H1 (cell line): ENCODE measurements around the gene GDF2. TPM values are rescaled to one million over a fixed set of nuclear protein-coding genes. Genes with fewer than 3 reads are reported as not detected.
A peak's percentile ranks its signal among the peaks of the same experiment; 100 is the strongest.

ENCODE experiments used
- CTCF ChIA-PET: fragments of 300-600 bp; sonication (Branson Sonifier 250); formaldehyde crosslinking; loops from one replicate; lab custom pipeline; 2021; ENCODE audit not compliant: partially characterized antibody; lab: Charles Lee
- POLR2A ChIA-PET: fragments of 300-600 bp; sonication (Branson Sonifier 250); formaldehyde crosslinking; loops from one replicate; lab custom pipeline; 2021; ENCODE audit warnings: inconsistent platforms; ENCODE audit not compliant: partially characterized antibody; lab: Charles Lee
- DNase-seq, 2 experiments: peaks; one replicate each; pipeline versions ENCODE4 v3.0.0 to v3.0.0-alpha.2; 2010 to 2022; ENCODE audit warnings: low spot score in 2 of 2, low read depth in 1 of 2, mixed read lengths in 1 of 2
- FAIRE-seq: peaks from 2 replicates; lab custom pipeline; 2011; peaks lifted over from hg19 to GRCh38; lab: Jason Lieb, UNC
- H2AFZ ChIP-seq: 2 replicates; pipeline ENCODE4 v1.8.1; 2012; ENCODE audit warnings: low read length, inconsistent platforms
- H2AK5ac ChIP-seq: 2 replicates; pipeline ENCODE4 v1.6.1; 2013; ENCODE audit warnings: low read depth, low read length
- H2BK120ac ChIP-seq: replicated peaks from 2 replicates; pipeline ENCODE3; 2013; ENCODE audit warnings: low read depth, low read length, inconsistent platforms
- H2BK12ac ChIP-seq: 2 replicates; pipeline ENCODE4 v1.6.1; 2013; ENCODE audit warnings: low read depth, low read length
- H2BK15ac ChIP-seq: 2 replicates; pipeline ENCODE4 v1.6.1; 2013; ENCODE audit warnings: low read length
- H2BK20ac ChIP-seq: 2 replicates; pipeline ENCODE4 v1.6.1; 2013; ENCODE audit warnings: low read length
- H2BK5ac ChIP-seq: 2 replicates; pipeline ENCODE4 v1.6.1; 2013; ENCODE audit warnings: low read depth, low read length
- H3K14ac ChIP-seq: 2 replicates; pipeline ENCODE4 v1.6.1; 2013; ENCODE audit warnings: inconsistent platforms; ENCODE audit not compliant: insufficient read length
- H3K18ac ChIP-seq: 2 replicates; pipeline ENCODE4 v1.6.1; 2013; ENCODE audit warnings: low read length; ENCODE audit errors: extremely low read depth
- H3K23ac ChIP-seq: 2 replicates; pipeline ENCODE4 v1.6.1; 2013; ENCODE audit warnings: inconsistent platforms; ENCODE audit not compliant: insufficient read length
- H3K23me2 ChIP-seq: 2 replicates; pipeline ENCODE4 v1.6.1; 2013; ENCODE audit warnings: low read depth, low read length
- H3K27ac ChIP-seq: 2 replicates; pipeline ENCODE4 v1.6.1; 2011; ENCODE audit warnings: low read depth, low read length, inconsistent platforms
- H3K27me3 ChIP-seq, 4 experiments: replicated peaks in 1 of 4; 1 replicate in 1 of 4; 2 replicates in 3 of 4; pipeline versions ENCODE4 v1.6.1 to v1.8.1; 2011 to 2013; ENCODE audit warnings: low read length in 3 of 4, mild to moderate bottlenecking in 3 of 4, inconsistent platforms in 2 of 4, mixed read lengths in 2 of 4, moderate library complexity in 1 of 4; ENCODE audit not compliant: control insufficient read depth in 3 of 4, insufficient read depth in 3 of 4; ENCODE audit errors: extremely low read depth in 1 of 4
- H3K36me3 ChIP-seq, 4 experiments: 2 replicates each; pipeline versions ENCODE4 v1.6.1 to v1.8.1; 2011 to 2013; ENCODE audit warnings: mild to moderate bottlenecking in 4 of 4, low read length in 3 of 4, moderate library complexity in 2 of 4, control low read depth in 1 of 4, inconsistent platforms in 1 of 4; ENCODE audit not compliant: insufficient read depth in 4 of 4, control insufficient read depth in 2 of 4
- H3K4ac ChIP-seq: replicated peaks from 2 replicates; pipeline ENCODE3; 2013; ENCODE audit warnings: low read length, low read depth, mixed read lengths, inconsistent platforms; ENCODE audit not compliant: insufficient read length
- H3K4me1 ChIP-seq, 4 experiments: replicated peaks in 1 of 4; 1 replicate in 1 of 4; 2 replicates in 3 of 4; pipeline versions ENCODE4 v1.6.1 to v1.8.1; 2011 to 2013; ENCODE audit warnings: low read length in 3 of 4, inconsistent platforms in 2 of 4, mixed read lengths in 1 of 4; ENCODE audit not compliant: insufficient read depth in 4 of 4, control insufficient read depth in 3 of 4
- H3K4me2 ChIP-seq, 2 experiments: 2 replicates each; pipeline versions ENCODE4 v1.6.1 to v1.8.1; 2011 to 2013; ENCODE audit warnings: low read depth in 2 of 2, low read length in 2 of 2, control low read depth in 1 of 2, inconsistent platforms in 1 of 2, mild to moderate bottlenecking in 1 of 2; ENCODE audit not compliant: insufficient read depth in 1 of 2
- H3K4me3 ChIP-seq, 4 experiments: fragments of 200-600, 300-600 bp in 1 of 4; sonication (generic), shearing (Covaris generic), sonication (Bioruptor Twin) in 1 of 4; 2 replicates each; pipeline versions ENCODE4 v1.5.1 to v1.8.1; 2011 to 2016; ENCODE audit warnings: low read length in 4 of 4, low read depth in 3 of 4, control low read depth in 2 of 4, inconsistent platforms in 2 of 4, mild to moderate bottlenecking in 2 of 4, mixed read lengths in 1 of 4, moderate library complexity in 1 of 4; ENCODE audit not compliant: insufficient read depth in 2 of 4; ENCODE audit errors: extremely low read depth in 1 of 4
- H3K56ac ChIP-seq: replicated peaks from 2 replicates; pipeline ENCODE3; 2013; ENCODE audit warnings: low read depth, mild to moderate bottlenecking, mixed read lengths, low read length, inconsistent platforms; ENCODE audit not compliant: insufficient read length
- H3K79me1 ChIP-seq: 2 replicates; pipeline ENCODE4 v1.6.1; 2013; ENCODE audit warnings: low read depth, low read length, control low read depth
- H3K79me2 ChIP-seq, 2 experiments: 2 replicates each; pipeline versions ENCODE4 v1.6.1 to v1.8.1; 2012 to 2013; ENCODE audit warnings: low read length in 2 of 2, mild to moderate bottlenecking in 2 of 2, inconsistent platforms in 1 of 2; ENCODE audit not compliant: insufficient read depth in 2 of 2, control insufficient read depth in 1 of 2
- H3K9ac ChIP-seq, 4 experiments: replicated peaks in 1 of 4; 1 replicate in 1 of 4; 2 replicates in 3 of 4; pipeline versions ENCODE4 v1.6.1 to v1.8.1; 2011 to 2013; ENCODE audit warnings: low read depth in 3 of 4, low read length in 3 of 4, control low read depth in 2 of 4, mild to moderate bottlenecking in 2 of 4, moderate library complexity in 2 of 4, inconsistent platforms in 1 of 4; ENCODE audit errors: extremely low read depth in 1 of 4
- H3K9me3 ChIP-seq, 2 experiments: 2 replicates each; pipeline versions ENCODE4 v1.6.1 to v1.8.1; 2012 to 2013; ENCODE audit warnings: mild to moderate bottlenecking in 2 of 2, moderate library complexity in 2 of 2, control low read depth in 1 of 2, inconsistent platforms in 1 of 2, low read depth in 1 of 2, low read length in 1 of 2, mixed read lengths in 1 of 2; ENCODE audit not compliant: insufficient read depth in 2 of 2
- H4K20me1 ChIP-seq, 2 experiments: replicated peaks in 1 of 2; 2 replicates each; pipeline versions ENCODE3 to v1.8.1; 2011 to 2013; ENCODE audit warnings: inconsistent platforms in 2 of 2, low read length in 2 of 2, mild to moderate bottlenecking in 1 of 2; ENCODE audit not compliant: insufficient read depth in 2 of 2, control insufficient read depth in 1 of 2
- H4K5ac ChIP-seq: 2 replicates; pipeline ENCODE4 v1.6.1; 2013; ENCODE audit warnings: low read length, low read depth, mixed read lengths, inconsistent platforms; ENCODE audit not compliant: insufficient read length
- H4K8ac ChIP-seq: 2 replicates; pipeline ENCODE4 v1.8.0; 2013; ENCODE audit warnings: mild to moderate bottlenecking, moderate library complexity, low read length, inconsistent platforms; ENCODE audit not compliant: insufficient read depth; ENCODE audit errors: extremely low read depth
- H4K91ac ChIP-seq: replicated peaks from 2 replicates; pipeline ENCODE3; 2013; ENCODE audit warnings: low read length, mixed read lengths, inconsistent platforms; ENCODE audit not compliant: insufficient read length
- ASH2L ChIP-seq: fragments of 200-600, 300-600 bp; sonication (generic); IDR thresholded peaks from one replicate; pipeline ENCODE4 v1.7.1; 2017; ENCODE audit warnings: low read length
- CREB1 ChIP-seq: IDR thresholded peaks from 2 replicates; pipeline ENCODE4 v1.6.1; 2012; ENCODE audit warnings: inconsistent platforms
- RXRA ChIP-seq: IDR thresholded peaks from 2 replicates; pipeline ENCODE4 v1.6.1; 2011; ENCODE audit warnings: low read depth, mild to moderate bottlenecking, low read length, moderate library complexity; ENCODE audit not compliant: insufficient read depth
- SIN3A ChIP-seq, 2 experiments: IDR thresholded peaks in 1 of 2; conservative IDR thresholded peaks in 1 of 2; 2 replicates each; pipeline ENCODE4 v1.6.1; 2011 to 2012; ENCODE audit warnings: low read length in 2 of 2, improper control_type of control experiment in 1 of 2, low read depth in 1 of 2, mild to moderate bottlenecking in 1 of 2
- SIX5 ChIP-seq: IDR thresholded peaks from 2 replicates; pipeline ENCODE4 v1.6.1; 2011; ENCODE audit warnings: mild to moderate bottlenecking, low read depth, low read length
- SP4 ChIP-seq: IDR thresholded peaks from 2 replicates; pipeline ENCODE4 v1.6.1; 2012; ENCODE audit warnings: low read length, inconsistent platforms
- TAF7 ChIP-seq: optimal IDR thresholded peaks from 2 replicates; pipeline ENCODE3; 2011; ENCODE audit warnings: low read depth, mild to moderate bottlenecking, inconsistent platforms, low read length, moderate library complexity, borderline replicate concordance
- WGBS, 2 experiments: shearing (Covaris generic) in 1 of 2; methylation state at CpG; one replicate each; pipeline versions ENCODE4 v1.1.6 to v1.1.7; 2013 to 2015; ENCODE audit warnings: low lambda C conversion rate in 2 of 2, mixed read lengths in 2 of 2, inconsistent platforms in 1 of 2, low coverage in 1 of 2, missing lambda C conversion rate in 1 of 2; ENCODE audit not compliant: insufficient replicate concordance in 2 of 2, insufficient coverage in 1 of 2, insufficient read length in 1 of 2; ENCODE audit errors: extremely low coverage in 1 of 2, missing lambda C conversion rate in 1 of 2; 5-methylcytosine and 5-hydroxymethylcytosine counted together
- polyA plus RNA-seq, 7 experiments: library from polyadenylated mRNA; depleted of rRNA in 3 of 7; stranded (reverse) in 5 of 7; unstranded in 2 of 7; fragments of >200 nt in 5 of 7; fragments of 200-250 nt in 2 of 7; gene quantifications; 1 replicate in 5 of 7; 2 replicates in 1 of 7; 4 replicates in 1 of 7; pipeline versions ENCODE4 v1.2.1 to v1.2.3, GENCODE V29; 2011 to 2013; ENCODE audit warnings: missing spikeins in 2 of 7, mixed read lengths in 2 of 7
- total RNA-seq: library from RNA; stranded (reverse); fragmentation: NEBNext Ultra II Directional; extraction: Animal tissue kit (Norgen Biotek cat#: 25700); gene quantifications from 2 replicates; pipeline ENCODE4 v1.2.1, GENCODE V29; 2021

The GDF2 gene
- total and polyA plus RNA-seq, 2 of the 8 experiments (the other 6 are each of a cell fraction or from before 2014, with no cell fraction given), result not detected

- Histone ChIP-seq H3K79me2 (no peaks in the 10 kb centered on the region), H3K4me1 (no peaks in the 10 kb centered on the region; a peak in 1 of 7 replicates), H2BK120ac (no peak overlapping the region), H4K5ac (no peak overlapping the region), H4K20me1 (no peaks in the 10 kb centered on the region), H2AK5ac (0 out of 2 replicates have a peak overlapping the region, but pooled peaks have one; percentile 16), H3K14ac (no peak overlapping the region), H3K56ac (no peak overlapping the region), H3K36me3 (no peaks in the 10 kb centered on the region), H3K9me3 (no peaks in the 10 kb centered on the region), H2BK20ac (no peak overlapping the region), H3K27me3 (no peaks in the 10 kb centered on the region; a peak in 1 of 7 replicates), H4K91ac (no peak overlapping the region), H2BK12ac (no peak overlapping the region), H2BK5ac (no peak overlapping the region), H3K23ac (no peak overlapping the region), H3K4me2 (no peak overlapping the region), H3K27ac (no peak overlapping the region), H3K23me2 (no peaks in the 10 kb centered on the region), H3K4me3 (no peak overlapping the region), H4K8ac (no peak overlapping the region), H2BK15ac (no peak overlapping the region), H3K79me1 (no peaks in the 10 kb centered on the region), H3K18ac (no peak overlapping the region), H2AFZ (no peak overlapping the region), H3K4ac (no peak overlapping the region), H3K9ac (no peak overlapping the region)
- 89% methylated on average over 5 of the region's 6 CpGs; no CpG with 5 or more reads in 1 of the 2 experiments for WGBS, 2 experiments
- ChIA-PET CTCF (interaction anchor here (0.8 to 14.6 kb wide), 9 partner anchors 8 to 329 kb away, joined by 3 to 132 read pairs (median 6); no protein-coding TSS in a partner anchor), POLR2A (no interaction called here)
- TF ChIP-seq SIN3A (conservative IDR thresholded peaks at IDR 0.05 in 1 of 2, IDR thresholded peaks at IDR 0.05 in 1 of 2; ENCODE audit: low read depth in 1 of 2, low read length in 2 of 2), result no peak
- no peak for TF ChIP-seq ASH2L
- no peak for TF ChIP-seq SP4
- no peak for TF ChIP-seq RXRA
- no peak for TF ChIP-seq SIX5
- TF ChIP-seq CREB1, result no peak
- TF ChIP-seq TAF7, result no peak
- FAIRE-seq (no peak), DNase-seq (no peak)
These were observed 31.1 kb downstream of the GDF2 start for GRCh38 chr10:47353351-47353750.
